ENCODE results near the gene C16orf74. TPM values are rescaled to one million over a fixed set of nuclear protein-coding genes. Genes with fewer than 3 reads are reported as not detected.

Gene C16orf74
- total RNA-seq, 1 donor from 2014 or later: 0.66 TPM

- intact Hi-C loops (cut with micrococcal nuclease): loop anchor here (2.0 to 5.0 kb wide), 2 partner anchors 349 to 417 kb away; no protein-coding TSS in a partner anchor
Measured at GRCh38 chr16:85719605-85720301, 31.1 kb downstream of the C16orf74 start.

GRCh38 chr16:85718682-85719081, 32.2 kb downstream of the C16orf74 start:
- intact Hi-C loops (cut with micrococcal nuclease): loop anchor here (1.0 to 5.0 kb wide), 5 partner anchors 59 to 416 kb away; no protein-coding TSS in a partner anchor

- intact Hi-C loops (cut with micrococcal nuclease): loop anchor here (1.0 to 5.0 kb wide), 5 partner anchors 59 to 416 kb away; no protein-coding TSS in a partner anchor
Measured at GRCh38 chr16:85718153-85718477, 32.8 kb downstream of the C16orf74 start.

DNA sequence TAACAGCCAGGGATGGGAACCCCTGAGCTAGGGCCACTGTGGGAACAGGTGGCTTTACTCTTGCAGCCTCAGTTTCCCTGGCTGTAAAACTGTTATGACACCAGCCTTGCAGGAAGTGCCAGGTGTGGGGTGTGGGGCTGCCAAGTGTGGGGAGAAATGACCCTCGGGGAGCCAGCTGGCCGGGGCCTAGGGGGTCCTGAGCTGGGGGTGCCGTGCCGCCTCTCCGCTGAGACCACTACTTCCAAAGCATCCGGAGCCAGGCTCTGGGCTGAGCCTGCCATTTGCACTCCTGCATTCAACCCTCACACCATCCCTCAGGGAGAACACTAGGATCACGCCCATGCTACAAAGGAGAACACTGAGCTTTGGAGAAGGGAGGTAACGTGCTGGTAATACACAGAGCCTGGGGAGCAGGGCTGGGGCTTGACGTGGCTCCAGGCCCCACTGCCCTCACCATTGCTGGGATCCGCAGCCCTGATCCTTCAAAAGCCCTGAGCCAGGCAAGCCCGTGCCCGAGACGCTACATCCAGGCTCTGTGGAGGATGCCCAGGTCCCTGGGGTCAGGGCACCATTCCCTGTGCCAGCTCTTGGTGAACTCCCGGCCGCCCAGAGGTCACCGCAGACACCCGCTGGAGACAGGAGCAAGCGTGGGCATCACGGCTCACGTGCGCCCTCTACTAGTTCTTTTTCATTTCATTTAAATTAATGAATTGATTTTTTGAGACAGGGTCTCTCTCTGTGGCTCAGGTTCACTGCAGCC, 33.3 kb downstream of the C16orf74 start:
- intact Hi-C loops (cut with micrococcal nuclease): loop anchor here (1.0 to 5.0 kb wide), 5 partner anchors 58 to 415 kb away; no protein-coding TSS in a partner anchor

GRCh38 chr16:85716680-85717038, 34.2 kb downstream of the C16orf74 start:
- intact Hi-C loops (cut with micrococcal nuclease): loop anchor here (5.0 kb wide), 1 partner anchor 414 kb away; no protein-coding TSS in a partner anchor

DNA sequence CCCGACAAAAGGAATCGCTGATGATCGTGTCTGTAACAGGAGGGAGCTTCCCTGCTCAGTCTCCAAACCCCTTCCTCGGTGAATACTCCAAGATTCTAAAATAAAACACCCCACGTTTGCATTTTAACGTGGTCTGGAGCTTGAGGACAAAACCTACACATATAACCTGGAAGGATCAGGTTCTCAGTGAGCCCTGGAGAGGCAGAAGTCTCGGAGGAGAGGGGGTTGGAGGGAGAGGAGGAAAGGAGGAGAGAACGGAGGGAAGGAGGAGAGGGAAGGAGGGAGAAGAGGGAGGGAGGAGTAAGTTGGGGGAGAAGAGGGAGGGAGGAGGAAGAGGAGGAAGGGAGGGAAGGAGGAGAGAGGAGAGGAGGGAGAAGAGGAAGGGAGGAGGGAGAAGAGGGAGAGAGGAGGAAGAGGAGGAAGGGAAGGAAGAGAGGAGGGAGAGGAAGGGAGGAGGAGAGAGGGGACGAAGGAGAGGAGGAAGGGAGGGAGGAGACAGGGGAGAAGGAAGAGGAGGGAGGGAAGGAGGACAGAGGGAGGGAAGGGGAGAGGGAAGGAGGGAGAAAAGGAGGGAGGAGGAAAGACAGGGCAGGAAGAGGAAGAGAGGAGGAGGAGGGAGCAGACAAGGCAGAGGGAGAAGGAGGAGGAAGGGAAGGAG, 34.7 kb downstream of the C16orf74 start:
- intact Hi-C loops (cut with micrococcal nuclease): loop anchor here (5.0 kb wide), 1 partner anchor 414 kb away; no protein-coding TSS in a partner anchor

DNA sequence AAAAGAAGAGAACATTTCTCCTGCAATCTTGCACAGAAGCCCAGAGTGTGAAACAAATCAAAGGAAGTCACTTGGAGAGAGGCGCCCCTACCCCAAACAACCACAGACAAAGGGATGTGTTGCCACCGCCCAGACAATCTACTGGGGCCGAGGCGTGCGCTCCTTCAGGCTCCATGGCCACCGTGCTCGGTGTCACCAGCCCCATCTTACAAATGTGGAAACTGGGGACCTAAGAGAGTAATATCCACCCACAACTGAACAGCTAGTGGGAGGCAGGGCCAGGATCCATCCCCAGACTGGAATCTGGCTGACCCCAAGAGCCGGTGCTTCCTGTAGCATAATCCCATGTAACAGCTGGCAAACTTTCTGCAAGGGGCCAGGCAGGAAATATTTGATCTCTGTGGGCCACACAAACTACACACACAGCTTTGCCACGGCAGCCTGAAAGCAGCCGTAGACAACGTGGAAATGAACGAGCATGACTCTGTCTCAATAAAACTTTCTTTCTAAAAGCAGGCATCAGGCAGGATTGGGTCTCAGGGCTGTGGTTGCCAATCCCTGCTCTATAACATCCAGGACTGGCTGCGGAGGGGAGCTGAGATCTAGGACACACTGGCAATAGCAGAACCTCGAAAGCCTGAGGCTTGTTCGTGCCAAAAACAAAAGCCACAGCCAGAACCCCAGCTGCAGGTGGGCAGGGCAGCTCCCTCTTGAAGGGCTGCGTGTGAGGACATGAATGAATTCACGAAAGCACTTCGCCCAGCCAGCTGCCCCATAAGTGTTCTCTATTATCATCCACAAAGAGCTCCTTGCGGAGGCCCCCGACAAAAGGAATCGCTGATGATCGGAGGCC, 35.5 kb downstream of the C16orf74 start:
- intact Hi-C loops (cut with micrococcal nuclease): loop anchor here (5.0 kb wide), 1 partner anchor 413 kb away; no protein-coding TSS in a partner anchor

DNA sequence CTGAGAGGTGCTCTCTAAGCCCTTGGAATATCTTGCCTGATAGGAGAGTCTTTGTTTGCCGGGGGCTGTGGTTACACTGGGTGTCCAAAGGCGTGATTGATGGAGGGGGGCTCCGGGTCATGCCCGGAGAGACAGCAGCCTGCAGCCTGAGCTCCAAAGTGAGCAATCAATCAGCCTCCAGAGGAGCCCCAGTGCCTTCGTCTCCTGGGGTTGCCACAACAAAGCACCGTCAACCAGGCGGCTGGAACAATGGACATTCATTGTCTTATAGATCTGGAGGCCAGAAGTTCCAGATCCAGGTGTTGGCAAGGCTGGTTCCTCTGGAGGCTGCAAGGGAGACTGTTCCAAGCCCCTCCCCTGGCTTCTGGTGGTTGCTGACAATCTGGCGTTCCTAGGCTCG, 38.1 kb downstream of the C16orf74 start:
- intact Hi-C loops (cut with micrococcal nuclease): no loop called here

DNA sequence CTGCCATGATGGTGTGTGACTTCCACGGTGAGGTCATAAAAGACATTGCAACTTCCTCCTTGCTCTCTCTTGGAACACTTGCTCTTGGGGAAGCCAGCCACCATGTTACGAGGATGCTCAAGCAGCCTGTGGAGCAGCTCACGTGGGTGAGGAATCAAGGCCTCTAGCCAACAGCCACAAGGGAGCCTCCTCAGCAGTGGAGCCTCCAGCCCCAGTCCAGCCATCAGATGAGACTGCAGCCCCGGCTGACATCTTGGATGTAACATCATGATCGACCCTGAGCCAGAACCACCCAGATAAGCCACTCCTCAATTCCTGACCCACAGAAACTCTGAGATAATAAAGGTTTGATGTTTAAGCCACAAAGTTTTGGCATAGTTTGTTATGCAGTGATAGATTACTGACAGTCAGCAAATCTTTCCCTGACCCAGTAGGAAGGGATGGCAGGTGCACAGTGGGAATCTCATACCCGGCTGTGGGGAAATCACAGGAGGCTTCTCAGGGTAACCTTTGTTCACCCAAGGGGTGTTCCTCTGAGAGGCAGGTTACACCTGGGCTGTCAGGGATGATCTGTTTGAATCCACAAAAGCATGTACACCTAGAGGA, 38.8 kb downstream of the C16orf74 start:
- intact Hi-C loops (cut with micrococcal nuclease): no loop called here

- intact Hi-C loops (cut with micrococcal nuclease): no loop called here
Measured at GRCh38 chr16:85710732-85711131, 40.2 kb downstream of the C16orf74 start.

DNA sequence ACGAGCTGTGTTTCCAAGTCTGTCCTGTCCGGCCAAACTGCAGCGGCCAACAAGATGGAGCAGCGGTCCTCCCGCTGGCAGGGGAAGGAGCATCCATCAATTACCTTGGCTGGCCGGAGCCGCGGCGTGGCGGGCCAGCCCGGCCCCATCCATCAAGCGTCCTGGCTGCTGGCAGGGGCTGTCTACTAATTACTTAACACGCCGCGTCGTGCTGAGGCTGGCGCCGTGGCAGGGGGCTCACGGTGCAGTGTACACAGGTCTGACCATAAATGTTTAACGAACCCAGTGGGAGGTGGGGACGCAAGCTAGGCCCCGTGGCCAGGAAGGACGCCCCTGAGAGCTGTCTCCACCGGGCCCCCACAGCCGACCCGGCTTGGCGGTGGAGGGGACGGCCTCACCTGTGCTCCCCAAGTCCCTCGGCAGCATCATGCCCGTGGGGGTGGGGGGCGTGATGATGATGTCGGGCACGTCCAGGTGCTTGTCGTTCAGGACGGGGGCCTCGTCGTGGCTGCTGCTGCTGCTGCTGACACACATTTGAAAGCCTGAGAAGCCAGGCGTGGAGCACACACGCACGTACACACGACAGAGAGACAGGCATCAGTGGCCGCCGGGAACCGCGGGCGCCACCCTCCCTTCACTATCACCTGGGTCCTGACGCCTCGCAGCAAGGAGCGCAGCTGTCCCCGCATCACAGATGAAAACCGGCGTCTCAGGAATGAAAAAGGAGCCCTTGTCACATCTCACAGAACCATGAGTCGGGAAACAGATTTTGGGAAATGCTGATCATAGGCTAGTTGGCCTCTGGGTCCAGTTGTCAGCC, 40.9 kb downstream of the C16orf74 start:
- intact Hi-C loops (cut with micrococcal nuclease): no loop called here

GRCh38 chr16:85708338-85708737, 42.6 kb downstream of the C16orf74 start:
- intact Hi-C loops (cut with micrococcal nuclease): no loop called here

GRCh38 chr16:85707528-85708095, 43.3 kb downstream of the C16orf74 start:
- intact Hi-C loops (cut with micrococcal nuclease): no loop called here

- intact Hi-C loops (cut with micrococcal nuclease): no loop called here
Measured at GRCh38 chr16:85706449-85707034, 44.4 kb downstream of the C16orf74 start.

- intact Hi-C loops (cut with micrococcal nuclease): no loop called here
Measured at GRCh38 chr16:85704900-85705846, 45.7 kb downstream of the C16orf74 start.

DNA sequence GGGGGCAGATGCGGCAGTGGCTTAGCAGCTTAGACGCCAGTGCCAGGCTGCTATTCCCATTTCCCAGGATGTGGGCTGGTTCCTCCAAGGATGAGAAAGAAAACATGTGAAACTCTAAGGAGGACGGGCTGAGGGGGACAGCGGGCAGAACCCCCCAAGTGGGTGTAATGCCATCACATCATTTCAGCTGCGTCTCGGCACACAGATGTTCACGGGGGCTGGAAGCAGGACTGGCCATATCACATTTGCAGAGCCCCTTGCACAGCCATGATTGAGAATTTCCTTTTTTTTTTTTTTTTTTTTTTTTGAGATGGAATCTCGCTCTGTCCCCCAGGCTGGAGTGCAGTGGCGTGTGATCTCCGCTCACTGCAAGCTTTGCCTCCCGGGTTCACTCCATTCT, 46.9 kb downstream of the C16orf74 start:
- intact Hi-C loops (cut with micrococcal nuclease): no loop called here

GRCh38 chr16:85699628-85700027, 51.3 kb downstream of the C16orf74 start:
- intact Hi-C loops (cut with micrococcal nuclease): no loop called here
